ENCODE measurements around the gene LRIG2.
A peak's percentile ranks its signal among the peaks of the same experiment; 100 is the strongest.
"Not testable (repeated sequence)": the region's sequence is repeated elsewhere in the genome, so short reads cannot be mapped to it uniquely, and the experiment has no call there.

The LRIG2 gene, protein sequence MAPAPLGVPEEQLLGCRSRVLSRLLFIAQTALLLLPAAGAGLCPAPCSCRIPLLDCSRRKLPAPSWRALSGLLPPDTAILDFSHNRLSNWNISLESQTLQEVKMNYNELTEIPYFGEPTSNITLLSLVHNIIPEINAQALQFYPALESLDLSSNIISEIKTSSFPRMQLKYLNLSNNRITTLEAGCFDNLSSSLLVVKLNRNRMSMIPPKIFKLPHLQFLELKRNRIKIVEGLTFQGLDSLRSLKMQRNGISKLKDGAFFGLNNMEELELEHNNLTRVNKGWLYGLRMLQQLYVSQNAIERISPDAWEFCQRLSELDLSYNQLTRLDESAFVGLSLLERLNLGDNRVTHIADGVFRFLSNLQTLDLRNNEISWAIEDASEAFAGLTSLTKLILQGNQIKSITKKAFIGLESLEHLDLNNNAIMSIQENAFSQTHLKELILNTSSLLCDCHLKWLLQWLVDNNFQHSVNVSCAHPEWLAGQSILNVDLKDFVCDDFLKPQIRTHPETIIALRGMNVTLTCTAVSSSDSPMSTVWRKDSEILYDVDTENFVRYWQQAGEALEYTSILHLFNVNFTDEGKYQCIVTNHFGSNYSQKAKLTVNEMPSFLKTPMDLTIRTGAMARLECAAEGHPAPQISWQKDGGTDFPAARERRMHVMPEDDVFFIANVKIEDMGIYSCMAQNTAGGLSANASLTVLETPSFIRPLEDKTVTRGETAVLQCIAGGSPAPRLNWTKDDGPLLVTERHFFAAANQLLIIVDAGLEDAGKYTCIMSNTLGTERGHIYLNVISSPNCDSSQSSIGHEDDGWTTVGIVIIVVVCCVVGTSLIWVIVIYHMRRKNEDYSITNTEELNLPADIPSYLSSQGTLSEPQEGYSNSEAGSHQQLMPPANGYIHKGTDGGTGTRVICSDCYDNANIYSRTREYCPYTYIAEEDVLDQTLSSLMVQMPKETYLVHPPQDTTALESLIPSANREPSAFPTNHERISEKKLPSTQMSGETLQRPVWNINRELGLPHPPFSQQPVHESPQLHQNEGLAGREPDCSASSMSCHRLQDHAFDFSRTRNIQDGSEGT

DNA sequence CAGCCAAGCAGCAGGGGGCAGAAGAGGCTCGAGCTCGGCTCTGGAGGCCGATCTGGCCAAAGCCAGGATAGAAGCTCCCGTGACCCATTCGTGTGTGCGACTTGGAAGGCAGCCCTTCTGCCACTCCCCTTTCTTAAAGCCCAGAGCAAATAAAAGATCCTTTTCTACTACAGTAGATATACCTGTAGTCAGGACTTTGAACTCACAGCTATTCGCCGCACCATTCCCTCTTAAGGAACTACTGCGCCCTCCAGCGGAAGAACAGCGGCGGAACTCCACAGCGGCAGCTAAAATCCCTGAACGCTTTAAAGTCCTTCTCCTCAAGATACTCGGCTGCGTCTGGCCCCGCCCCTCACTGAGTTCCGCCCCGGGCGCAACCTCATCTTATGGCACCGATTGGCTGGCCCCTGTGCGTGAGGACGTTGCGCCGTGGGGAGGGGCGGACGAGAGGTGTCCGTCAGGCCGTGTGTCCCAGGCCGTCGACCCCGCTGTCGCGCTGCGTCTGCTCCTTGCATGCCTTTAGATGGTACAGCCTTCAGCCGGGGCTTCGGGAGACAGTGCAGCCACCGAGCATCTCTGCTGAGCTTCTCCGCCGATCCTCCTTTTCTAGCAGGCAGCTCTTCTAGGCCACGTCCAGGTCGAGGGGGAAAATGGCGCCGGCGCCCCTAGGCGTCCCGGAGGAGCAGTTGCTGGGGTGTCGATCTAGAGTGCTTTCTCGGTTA, at the start of gene LRIG2:
Gene LRIG2, plus strand, starts transcription at position 442 of the 722 bp plus-strand sequence. Its CDS starts 209 bp downstream, at position 651.
- Mint-ChIP-seq H3K36me3 (no peaks in the 10 kb centered on the region), H3K9me3 (ENCODE audit: low read depth) (no peaks in the 10 kb centered on the region), H3K4me1 (ENCODE audit: low read depth) (peaks cover 34% of the 10 kb centered on the region), H3K27ac (peak within 1 kb of the TSS; percentile 93), H3K4me3 (peak within 1 kb of the TSS; percentile 98), H3K27me3 (no peaks in the 10 kb centered on the region)

DNA sequence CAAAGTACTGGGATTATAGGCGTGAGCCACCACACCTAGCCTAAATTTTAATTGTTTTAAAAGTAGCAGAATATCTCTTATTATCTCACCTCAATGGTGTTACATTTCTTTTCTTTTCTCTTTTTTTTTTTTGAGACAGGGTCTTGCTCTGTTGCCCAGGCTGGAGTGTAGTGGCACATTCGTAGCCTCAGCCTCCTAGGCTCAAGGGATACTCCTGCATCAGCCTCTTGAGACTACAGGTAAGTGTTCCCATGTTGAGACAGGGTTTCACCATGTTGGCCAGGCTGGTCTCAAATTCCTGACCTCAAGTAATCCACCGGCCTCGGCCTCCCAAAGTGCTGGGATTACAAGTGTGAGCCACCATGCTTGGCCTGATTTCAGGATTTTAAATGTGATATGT, 49.7 kb upstream of the LRIG2 start:
- H3K27me3 Mint-ChIP-seq; H3K4me3 Mint-ChIP-seq; H3K9me3 Mint-ChIP-seq (ENCODE audit: low read depth); H3K27ac Mint-ChIP-seq; H3K36me3 Mint-ChIP-seq; H3K4me1 Mint-ChIP-seq (ENCODE audit: low read depth): not testable (repeated sequence)

DNA sequence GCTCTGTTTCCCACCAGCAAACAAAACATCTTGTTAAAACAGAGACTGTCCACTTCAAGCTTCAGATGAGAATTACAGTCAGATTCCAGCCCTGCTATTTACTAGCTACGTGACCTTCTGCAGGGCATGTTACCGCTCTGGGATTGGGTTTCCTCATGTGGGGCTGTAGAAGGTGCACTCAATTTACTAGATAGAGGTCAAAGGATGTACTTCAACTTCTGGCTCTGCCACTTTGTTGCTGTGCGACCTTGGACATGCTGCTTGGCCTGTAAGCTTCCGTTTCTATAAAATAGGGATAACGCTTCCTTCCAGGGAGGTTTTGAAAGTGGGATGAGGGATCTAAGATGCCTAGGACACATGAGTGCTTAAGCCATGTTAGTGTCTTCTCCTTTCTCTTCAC, 46.0 kb upstream of the LRIG2 start:
- H3K36me3 Mint-ChIP-seq, result peaks cover 4% of the 10 kb centered on the region
- H3K4me3 Mint-ChIP-seq, result no peak overlapping the region
- no peak overlapping the region for H3K27ac Mint-ChIP-seq

DNA sequence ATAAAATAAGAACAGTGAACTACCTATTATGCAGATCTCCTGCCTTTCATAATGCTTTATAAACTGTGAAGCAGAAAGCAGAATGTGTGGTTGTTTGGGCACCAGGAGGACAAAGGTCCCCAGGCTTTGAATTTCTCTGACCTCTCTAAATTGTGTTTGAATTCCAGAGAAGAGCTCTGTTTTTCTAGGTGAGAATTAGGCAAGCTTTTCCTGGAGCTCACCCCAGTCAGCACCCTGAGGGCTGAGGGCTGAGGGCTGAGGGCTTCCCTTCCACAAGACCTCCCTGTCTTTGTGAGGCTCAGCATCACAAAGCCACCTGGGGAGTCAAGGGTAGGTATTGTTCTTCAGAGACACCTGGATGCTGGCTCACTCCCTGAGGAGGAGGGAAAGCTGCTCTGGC, 45.5 kb upstream of the LRIG2 start:
- Mint-ChIP-seq H3K36me3 (peaks cover 4% of the 10 kb centered on the region), H3K4me3 (no peak overlapping the region), H3K4me1 (ENCODE audit: low read depth) (peaks cover 7% of the 10 kb centered on the region), H3K27ac (no peak overlapping the region), H3K27me3 (no peaks in the 10 kb centered on the region), H3K9me3 (ENCODE audit: low read depth) (no peaks in the 10 kb centered on the region)

More for the DNA sequence above, 46.0 kb upstream of the LRIG2 start:
- H3K27me3 Mint-ChIP-seq, result no peaks in the 10 kb centered on the region
- H3K4me1 Mint-ChIP-seq (ENCODE audit: low read depth), result peaks cover 7% of the 10 kb centered on the region
- H3K9me3 Mint-ChIP-seq (ENCODE audit: low read depth), result no peaks in the 10 kb centered on the region

DNA sequence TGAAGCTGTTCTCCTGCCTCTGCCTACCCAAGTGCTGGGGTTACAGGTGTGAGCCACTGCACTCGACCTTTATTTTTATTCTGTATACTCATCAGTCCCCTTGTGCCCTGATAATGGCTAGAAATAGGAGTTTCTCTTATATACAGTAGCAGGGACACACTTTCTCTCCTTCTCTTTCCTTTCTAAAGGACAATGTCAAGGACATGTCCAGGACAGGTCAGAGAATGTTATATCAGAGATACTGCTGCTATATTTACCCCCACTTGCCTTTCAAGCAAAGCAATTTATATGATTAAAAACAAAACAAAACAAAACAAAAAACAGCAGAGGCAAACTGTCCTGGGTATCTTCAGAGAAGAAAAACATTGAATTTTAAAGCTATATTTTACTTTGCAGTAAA, 43.2 kb upstream of the LRIG2 start:
- H3K36me3 Mint-ChIP-seq, result no peaks in the 10 kb centered on the region
- no peaks in the 10 kb centered on the region for H3K27me3 Mint-ChIP-seq
- H3K27ac Mint-ChIP-seq, result no peak overlapping the region
- H3K4me1 Mint-ChIP-seq (ENCODE audit: low read depth), result peaks cover 7% of the 10 kb centered on the region
- no peak overlapping the region for H3K4me3 Mint-ChIP-seq
- H3K9me3 Mint-ChIP-seq (ENCODE audit: low read depth), result no peaks in the 10 kb centered on the region

DNA sequence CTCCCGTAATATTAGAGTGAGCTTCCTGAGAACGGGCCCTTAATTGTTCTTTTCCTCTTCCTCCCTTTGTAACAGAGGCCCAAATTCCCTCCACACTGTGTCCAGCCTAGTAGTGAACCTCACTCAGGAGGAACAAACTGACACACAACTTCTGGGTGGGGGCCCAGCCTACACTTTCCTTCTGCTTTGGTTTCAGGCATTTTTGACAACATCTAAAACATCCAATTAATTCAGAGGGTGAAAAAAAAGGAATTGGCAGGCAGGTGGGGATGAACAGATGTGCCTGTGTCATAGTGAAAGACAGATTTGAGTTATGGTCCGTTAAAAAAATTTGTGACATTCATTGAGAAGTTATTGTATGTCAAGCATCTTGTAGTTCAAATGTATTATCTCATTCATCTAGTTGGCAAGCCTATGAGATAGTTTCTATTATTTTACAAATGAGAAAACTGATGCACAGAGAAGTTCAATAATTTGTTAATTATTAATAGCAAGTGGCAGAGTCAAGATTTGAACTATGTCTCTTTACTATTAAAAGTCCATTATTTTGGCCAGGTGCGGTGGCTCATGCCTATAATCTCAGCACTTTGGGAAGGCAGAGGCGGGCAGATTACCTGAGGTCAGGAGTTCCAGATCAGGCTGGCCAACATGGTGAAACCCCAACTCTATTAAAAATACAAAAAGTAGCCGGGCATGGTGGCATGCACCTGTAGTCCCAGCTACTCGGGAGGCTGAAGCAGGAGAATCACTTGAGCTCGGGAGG, 41.6 kb upstream of the LRIG2 start:
- H3K36me3 Mint-ChIP-seq, result no peaks in the 10 kb centered on the region
- no peak overlapping the region for H3K27ac Mint-ChIP-seq
- no peak overlapping the region for H3K4me3 Mint-ChIP-seq
- H3K4me1 Mint-ChIP-seq (ENCODE audit: low read depth), result peaks cover 7% of the 10 kb centered on the region
- H3K27me3 Mint-ChIP-seq, result no peaks in the 10 kb centered on the region
- no peaks in the 10 kb centered on the region for H3K9me3 Mint-ChIP-seq (ENCODE audit: low read depth)

DNA sequence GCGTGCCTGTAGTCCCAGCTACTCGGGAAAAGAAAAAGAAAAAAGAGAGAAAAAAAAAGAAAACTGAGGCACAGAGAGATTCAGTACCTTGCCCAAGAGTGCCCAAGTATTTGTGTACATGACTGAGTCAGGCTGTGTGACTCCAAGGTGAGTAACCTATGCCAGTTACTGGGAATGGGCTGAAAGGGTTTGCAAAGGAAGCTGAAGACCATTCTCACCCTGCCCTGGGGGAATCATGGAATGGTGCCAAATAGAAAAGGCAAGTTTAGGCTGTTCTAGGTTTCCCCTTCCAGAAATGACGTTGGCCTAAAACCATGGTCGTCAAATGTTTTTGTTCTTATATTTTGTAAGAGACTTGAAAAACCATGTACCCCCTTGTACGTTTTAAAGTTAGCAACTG, 37.9 kb upstream of the LRIG2 start:
- no peak overlapping the region for H3K27ac Mint-ChIP-seq
- H3K9me3 Mint-ChIP-seq (ENCODE audit: low read depth), result no peaks in the 10 kb centered on the region
- H3K27me3 Mint-ChIP-seq, result no peaks in the 10 kb centered on the region
- H3K4me3 Mint-ChIP-seq, result no peak overlapping the region
- H3K4me1 Mint-ChIP-seq (ENCODE audit: low read depth), result no peaks in the 10 kb centered on the region
- H3K36me3 Mint-ChIP-seq, result no peaks in the 10 kb centered on the region

DNA sequence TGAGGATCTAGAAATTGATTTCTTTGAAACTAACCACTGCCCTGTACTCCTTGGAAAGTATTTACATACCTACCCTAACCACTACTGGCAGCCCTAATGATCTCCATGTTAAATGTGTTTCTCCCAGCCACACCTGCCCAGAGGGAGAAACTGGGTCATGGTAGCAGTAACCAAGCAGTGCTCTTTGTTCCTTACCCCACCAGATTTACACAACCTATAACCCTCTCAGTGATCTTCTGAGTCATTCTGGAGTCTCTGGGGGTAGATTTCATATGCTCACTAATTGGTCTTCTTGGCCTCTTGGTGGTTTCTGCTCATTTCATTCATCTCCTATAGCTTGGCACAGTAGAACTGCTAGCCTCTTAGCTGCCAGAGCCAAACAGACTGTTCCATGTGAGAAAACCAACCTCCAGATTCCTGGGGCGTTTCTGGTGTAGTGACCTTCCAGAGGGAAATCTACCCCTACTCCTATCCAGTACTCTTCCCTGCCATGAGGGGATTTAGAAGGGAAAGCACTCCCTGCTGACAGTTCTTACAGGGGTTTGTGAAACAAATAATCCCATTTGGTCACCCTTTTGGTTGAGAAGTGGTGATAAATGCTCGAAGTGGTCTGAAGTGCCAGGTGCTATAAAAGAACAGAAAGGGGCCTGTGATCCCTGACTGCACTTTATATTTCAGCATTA, 36.2 kb upstream of the LRIG2 start:
- no peaks in the 10 kb centered on the region for H3K9me3 Mint-ChIP-seq (ENCODE audit: low read depth)
- no peaks in the 10 kb centered on the region for H3K27me3 Mint-ChIP-seq
- H3K36me3 Mint-ChIP-seq, result no peaks in the 10 kb centered on the region
- H3K4me1 Mint-ChIP-seq (ENCODE audit: low read depth), result peaks cover 2% of the 10 kb centered on the region
- H3K4me3 Mint-ChIP-seq, result no peak overlapping the region
- H3K27ac Mint-ChIP-seq, result no peak overlapping the region

DNA sequence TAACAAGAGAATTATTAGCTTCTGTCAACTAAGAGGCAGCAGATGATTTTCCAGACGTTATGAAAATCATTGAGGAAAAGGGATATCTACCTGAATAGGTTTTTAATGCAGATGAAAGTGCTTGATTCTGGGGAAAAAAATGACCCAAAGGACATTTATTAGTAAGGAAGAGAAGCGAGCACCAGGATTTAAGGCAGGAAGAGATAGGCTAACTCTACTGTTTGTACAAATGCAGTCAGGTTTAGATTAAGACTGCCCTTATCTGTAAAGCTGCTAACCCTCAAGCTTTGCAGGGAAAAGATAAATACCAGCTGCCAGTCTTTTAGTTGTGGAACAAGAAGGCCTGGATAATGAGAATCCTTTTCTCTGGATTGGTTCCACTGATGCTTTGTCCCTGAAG, 33.0 kb upstream of the LRIG2 start:
- Mint-ChIP-seq H3K27ac (no peak overlapping the region), H3K36me3 (no peaks in the 10 kb centered on the region)

DNA sequence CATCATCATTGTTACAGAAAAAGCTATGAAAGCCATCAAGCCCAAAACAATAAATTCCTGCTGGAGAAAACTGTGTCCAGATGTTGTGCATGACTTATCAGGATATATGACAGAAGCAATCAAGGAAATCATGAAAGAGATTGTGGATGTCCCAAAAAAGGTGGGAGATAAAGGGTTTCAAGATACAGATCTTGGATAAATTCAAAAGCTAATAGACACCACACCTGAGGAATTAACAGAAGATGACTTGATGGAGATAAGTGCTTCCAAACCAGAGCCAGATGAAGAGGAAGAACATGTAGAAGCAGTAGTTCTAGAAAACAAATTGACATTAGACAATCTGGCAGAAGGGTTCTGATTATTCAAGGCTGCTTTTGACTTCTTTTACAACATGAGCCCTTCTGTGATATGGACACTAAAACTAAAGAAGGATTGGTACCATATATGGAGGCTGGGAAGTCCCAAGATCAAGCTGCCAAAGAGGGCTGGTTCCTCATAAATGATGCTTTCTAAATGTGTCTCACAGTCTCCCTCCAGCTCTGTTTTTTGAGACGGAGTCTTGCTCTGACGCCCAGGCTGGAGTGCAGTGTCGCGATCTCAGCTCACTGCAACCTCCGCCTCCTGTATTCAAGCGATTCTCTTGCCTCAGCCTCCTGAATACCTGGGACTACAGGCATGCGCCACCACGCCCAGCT, 32.1 kb upstream of the LRIG2 start:
- H3K27me3 Mint-ChIP-seq, result no peaks in the 10 kb centered on the region
- H3K4me1 Mint-ChIP-seq (ENCODE audit: low read depth), result peaks cover 26% of the 10 kb centered on the region
- no peaks in the 10 kb centered on the region for H3K36me3 Mint-ChIP-seq
- no peaks in the 10 kb centered on the region for H3K9me3 Mint-ChIP-seq (ENCODE audit: low read depth)
- H3K4me3 Mint-ChIP-seq, result no peak overlapping the region
- no peak overlapping the region for H3K27ac Mint-ChIP-seq

More for the DNA sequence above, 33.0 kb upstream of the LRIG2 start:
- no peaks in the 10 kb centered on the region for H3K27me3 Mint-ChIP-seq
- no peak overlapping the region for H3K4me3 Mint-ChIP-seq
- H3K4me1 Mint-ChIP-seq (ENCODE audit: low read depth), result peaks cover 20% of the 10 kb centered on the region
- no peaks in the 10 kb centered on the region for H3K9me3 Mint-ChIP-seq (ENCODE audit: low read depth)

DNA sequence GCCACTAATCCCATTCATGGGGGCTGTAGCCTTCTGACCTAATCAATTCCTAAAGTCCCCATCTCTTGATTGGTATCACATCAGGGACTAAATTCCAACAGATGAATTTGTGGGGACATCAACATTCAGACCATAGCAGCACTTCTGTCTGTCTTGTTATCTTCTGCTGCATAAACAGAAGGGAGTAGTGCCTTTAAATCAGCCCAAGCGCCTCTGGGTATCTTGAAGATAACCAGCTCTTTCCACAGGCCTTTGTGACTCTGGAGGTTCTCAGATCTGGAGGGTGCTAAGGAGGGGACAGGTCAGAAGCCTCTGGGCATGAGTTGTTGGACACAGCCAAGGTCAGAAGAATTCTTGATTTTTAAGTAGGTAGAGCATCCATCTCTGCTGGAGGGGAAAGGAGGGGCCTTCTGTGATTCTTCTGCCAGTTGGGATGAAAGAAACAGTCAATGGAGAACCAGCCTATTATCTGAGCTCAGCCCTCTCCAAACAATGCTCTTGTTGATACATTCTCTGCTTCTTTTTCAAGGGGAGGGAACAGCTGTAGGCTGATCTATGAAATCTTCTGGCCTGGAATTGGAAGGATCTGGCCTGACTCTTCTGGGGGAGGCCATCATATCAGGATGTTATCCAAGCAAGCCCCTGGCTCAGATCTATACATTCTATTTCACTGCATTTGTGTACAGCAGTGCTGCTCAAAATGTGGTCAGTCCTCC, 31.3 kb upstream of the LRIG2 start:
- Mint-ChIP-seq H3K27me3 (no peaks in the 10 kb centered on the region), H3K27ac (no peak overlapping the region), H3K9me3 (ENCODE audit: low read depth) (no peaks in the 10 kb centered on the region), H3K36me3 (no peaks in the 10 kb centered on the region), H3K4me3 (no peak overlapping the region), H3K4me1 (ENCODE audit: low read depth) (peaks cover 30% of the 10 kb centered on the region)

DNA sequence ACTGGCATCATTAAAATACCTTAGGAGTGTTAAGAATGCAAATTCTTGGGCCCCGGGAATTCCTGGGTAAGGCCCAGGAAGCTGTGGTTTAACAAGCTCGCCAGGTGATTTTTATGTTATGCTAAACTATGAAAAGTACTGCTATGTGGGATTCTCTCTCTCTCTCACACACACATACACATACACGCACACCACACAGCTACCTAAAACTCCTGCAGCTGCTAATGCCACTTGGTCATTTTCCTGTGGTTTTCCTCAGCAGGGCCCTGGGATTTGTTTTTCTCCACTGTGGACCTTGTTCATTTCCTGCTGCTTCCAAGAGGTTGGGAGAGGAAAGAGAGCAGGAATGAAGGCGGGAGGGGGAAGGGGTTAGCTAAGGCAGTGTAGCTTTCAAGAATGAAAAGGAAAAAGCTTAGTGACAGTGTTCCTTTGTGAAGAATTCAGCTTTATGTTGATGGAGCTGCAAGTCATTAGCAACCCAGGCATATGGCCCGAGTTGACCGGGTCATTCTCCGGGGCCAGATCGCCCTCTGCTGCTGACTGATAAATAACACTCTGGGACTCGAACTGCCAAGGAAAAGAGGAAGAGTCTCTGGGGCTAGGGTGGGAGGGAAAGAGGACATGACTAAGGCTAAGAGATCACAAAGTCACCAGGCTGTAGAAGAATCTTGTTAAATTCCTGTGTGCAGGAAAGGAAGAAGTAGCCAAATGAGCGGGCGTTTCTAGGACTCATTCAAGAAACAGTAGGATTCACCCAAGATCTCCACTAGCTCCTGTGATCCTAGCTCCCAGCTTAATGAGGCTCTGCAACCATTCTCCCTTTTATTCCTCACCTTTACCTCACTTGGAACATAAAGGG, 30.5 kb upstream of the LRIG2 start:
- Mint-ChIP-seq H3K9me3 (ENCODE audit: low read depth) (no peaks in the 10 kb centered on the region), H3K4me3 (no peak overlapping the region), H3K27me3 (no peaks in the 10 kb centered on the region), H3K4me1 (ENCODE audit: low read depth) (peaks cover 38% of the 10 kb centered on the region), H3K36me3 (no peaks in the 10 kb centered on the region), H3K27ac (no peak overlapping the region)
